SK-N-SH (cell line): ENCODE data around the gene MTUS2.

Source experiments
- CTCF ChIP-seq: fragments of 200-600 bp; sonication (generic); IDR thresholded peaks from 2 replicates; pipeline ENCODE4 v1.6.1; 2017; ENCODE audit warnings: antibody characterized with exemption, mild to moderate bottlenecking, moderate library complexity
- ELF1 ChIP-seq: IDR thresholded peaks from 2 replicates; pipeline ENCODE4 v1.4.0; 2012
- EZH2phosphoT487 ChIP-seq: fragments of 200-600 bp; sonication (generic); IDR thresholded peaks from 2 replicates; pipeline ENCODE4 v1.6.1; 2017; ENCODE audit warnings: low read depth, mixed run types, mild to moderate bottlenecking, antibody characterized with exemption, moderate library complexity, borderline replicate concordance
- GABPA ChIP-seq: IDR thresholded peaks from 2 replicates; pipeline ENCODE4 v1.4.0; 2012; ENCODE audit warnings: low read depth, mild to moderate bottlenecking
- MEF2A ChIP-seq: IDR thresholded peaks from 2 replicates; pipeline ENCODE4 v1.4.0; 2012; ENCODE audit warnings: low read depth, borderline replicate concordance
- POLR2AphosphoS5 ChIP-seq: IDR thresholded peaks from 2 replicates; pipeline ENCODE4 v1.6.1; 2012; ENCODE audit warnings: low read depth, low read length
- RAD21 ChIP-seq: IDR thresholded peaks from 2 replicates; pipeline ENCODE4 v1.6.1; 2012; ENCODE audit warnings: mild to moderate bottlenecking, low read length
- REST ChIP-seq: IDR thresholded peaks from 2 replicates; pipeline ENCODE4 v1.6.1; 2012; ENCODE audit warnings: mild to moderate bottlenecking, low read depth, low read length, moderate library complexity
- RFX5 ChIP-seq: IDR thresholded peaks from 2 replicates; pipeline ENCODE4 v1.6.1; 2012; ENCODE audit warnings: mild to moderate bottlenecking, improper control_type of control experiment, low read length
- RXRA ChIP-seq: IDR thresholded peaks from 2 replicates; pipeline ENCODE4 v1.4.0; 2012; ENCODE audit warnings: low read depth, mild to moderate bottlenecking, borderline replicate concordance
- SIN3A ChIP-seq: IDR thresholded peaks from 2 replicates; pipeline ENCODE4 v1.6.1; 2012; ENCODE audit warnings: low read depth, mild to moderate bottlenecking, low read length, moderate library complexity, borderline replicate concordance
- TAF1 ChIP-seq: IDR thresholded peaks from 2 replicates; pipeline ENCODE4 v1.6.1; 2012; ENCODE audit warnings: low read depth, mild to moderate bottlenecking, low read length, moderate library complexity, borderline replicate concordance
- YY1 ChIP-seq: IDR thresholded peaks from 2 replicates; pipeline ENCODE4 v1.4.0; 2012; ENCODE audit warnings: low read depth, mild to moderate bottlenecking
- ZBTB33 ChIP-seq: IDR thresholded peaks from 2 replicates; pipeline ENCODE4 v1.4.0; 2012; ENCODE audit warnings: low read depth, borderline replicate concordance

- TF ChIP-seq SIN3A (no peak), EZH2phosphoT487 (no peak), POLR2AphosphoS5 (no peak), CTCF (no peak), REST (no peak), YY1 (no peak), ELF1 (no peak), RXRA (no peak), RAD21 (no peak), RFX5 (no peak), ZBTB33 (no peak), TAF1 (no peak), MEF2A (no peak), GABPA (no peak)
Measured at GRCh38 chr13:29438769-29439168, 618.6 kb downstream of the MTUS2 start.
